ENCODE data around the gene RGMA.

- TF ChIP-seq POLR2AphosphoS5 (IDR thresholded peaks at IDR 0.05; ENCODE audit: low read depth, low read length) (no peak), POLR2A (IDR thresholded peaks at IDR 0.05; ENCODE audit: low read depth, low read length) (no peak), SPI1 (IDR thresholded peaks at IDR 0.05; ENCODE audit: low read depth, low read length) (no peak)
Measured at GRCh38 chr15:92990031-92990430, 99.0 kb downstream of the RGMA start.

Data from GM12891 (cell line).